Cardiac septum (tissue), 1 donor: Measurements from ENCODE around the gene HOXC11. TPM values are rescaled to one million over a fixed set of nuclear protein-coding genes. Genes with fewer than 3 reads are reported as not detected.

Experiments
- DNase-seq: peaks from one replicate; pipeline ENCODE4 v3.0.0-alpha.2; 2020; ENCODE audit warnings: low spot score
- intact Hi-C: fragments of 100-400 bp; cut with DNase I; formaldehyde crosslinking; loops from one replicate; pipeline ENCODE4 v1.14.0; 2022
- total RNA-seq: library from RNA; stranded (reverse); fragmentation: NEBNext Ultra II Directional; extraction: Animal tissue kit (Norgen Biotek cat#: 25700); gene quantifications from one replicate; pipeline ENCODE4 v1.2.1, GENCODE V29; 2021
- donor health status: DM: no; HTN: no; CAD: no.

Gene HOXC11
- total RNA-seq, 1 donor from 2014 or later = not detected

- intact Hi-C loops = no loop called here
- no peak for DNase-seq
These were observed 21.0 kb downstream of the HOXC11 start for GRCh38 chr12:53994009-53994263.

GRCh38 chr12:53994264-53995001 is 21.5 kb downstream of the HOXC11 start:
- DNase-seq = no peak
- intact Hi-C loops = no loop called here

GRCh38 chr12:53995002-53995377 is 22.1 kb downstream of the HOXC11 start:
- DNase-seq = no peak
- intact Hi-C loops = no loop called here

GRCh38 chr12:53995378-53996239 is 22.7 kb downstream of the HOXC11 start:
- intact Hi-C loops = no loop called here
- DNase-seq = no peak

GRCh38 chr12:53996240-53997203 is 23.6 kb downstream of the HOXC11 start:
- no peak for DNase-seq
- intact Hi-C loops = no loop called here

- intact Hi-C loops = no loop called here
- DNase-seq = no peak
These were observed 24.5 kb downstream of the HOXC11 start for GRCh38 chr12:53997204-53998109.

GRCh38 chr12:53998110-53998899 is 25.4 kb downstream of the HOXC11 start:
- DNase-seq = no peak
- intact Hi-C loops = no loop called here

GRCh38 chr12:53998900-53999236 is 25.9 kb downstream of the HOXC11 start:
- intact Hi-C loops = no loop called here
- DNase-seq = no peak

- no peak for DNase-seq
- intact Hi-C loops = no loop called here
These were observed 26.7 kb downstream of the HOXC11 start for GRCh38 chr12:53999559-54000115.

GRCh38 chr12:54000116-54001114 is 27.5 kb downstream of the HOXC11 start, which contains the start of gene HOXC9:
Gene HOXC9 (plus strand): TSS chr12:54000161. CDS start chr12:54000189, 28 bp downstream.
- intact Hi-C loops = no loop called here

GRCh38 chr12:54001283-54002187 is 28.6 kb downstream of the HOXC11 start:
- intact Hi-C loops = no loop called here
- no peak for DNase-seq

More at GRCh38 chr12:54000116-54001114, 27.5 kb downstream of the HOXC11 start, which contains the start of gene HOXC9:
- DNase-seq = no peak

GRCh38 chr12:54002278-54002914 is 29.5 kb downstream of the HOXC11 start:
- DNase-seq = no peak
- intact Hi-C loops = no loop called here

GRCh38 chr12:54002915-54003389 is 30.0 kb downstream of the HOXC11 start:
- DNase-seq = no peak
- intact Hi-C loops = no loop called here

GRCh38 chr12:54003625-54004024 is 30.7 kb downstream of the HOXC11 start:
- DNase-seq = no peak

More at GRCh38 chr12:54003625-54004024, 30.7 kb downstream of the HOXC11 start:
- intact Hi-C loops = no loop called here
